Fibroblast of upper back skin (primary cell): Measurements from ENCODE around the gene CAMK1D.
"Not testable (repeated sequence)": the region's sequence is repeated elsewhere in the genome, so short reads cannot be mapped to it uniquely, and the experiment has no call there.

Experiments used
- DNase-seq: peaks from one replicate; pipeline ENCODE4 v3.0.0-alpha.2; 2013

CAMK1D gene

DNA sequence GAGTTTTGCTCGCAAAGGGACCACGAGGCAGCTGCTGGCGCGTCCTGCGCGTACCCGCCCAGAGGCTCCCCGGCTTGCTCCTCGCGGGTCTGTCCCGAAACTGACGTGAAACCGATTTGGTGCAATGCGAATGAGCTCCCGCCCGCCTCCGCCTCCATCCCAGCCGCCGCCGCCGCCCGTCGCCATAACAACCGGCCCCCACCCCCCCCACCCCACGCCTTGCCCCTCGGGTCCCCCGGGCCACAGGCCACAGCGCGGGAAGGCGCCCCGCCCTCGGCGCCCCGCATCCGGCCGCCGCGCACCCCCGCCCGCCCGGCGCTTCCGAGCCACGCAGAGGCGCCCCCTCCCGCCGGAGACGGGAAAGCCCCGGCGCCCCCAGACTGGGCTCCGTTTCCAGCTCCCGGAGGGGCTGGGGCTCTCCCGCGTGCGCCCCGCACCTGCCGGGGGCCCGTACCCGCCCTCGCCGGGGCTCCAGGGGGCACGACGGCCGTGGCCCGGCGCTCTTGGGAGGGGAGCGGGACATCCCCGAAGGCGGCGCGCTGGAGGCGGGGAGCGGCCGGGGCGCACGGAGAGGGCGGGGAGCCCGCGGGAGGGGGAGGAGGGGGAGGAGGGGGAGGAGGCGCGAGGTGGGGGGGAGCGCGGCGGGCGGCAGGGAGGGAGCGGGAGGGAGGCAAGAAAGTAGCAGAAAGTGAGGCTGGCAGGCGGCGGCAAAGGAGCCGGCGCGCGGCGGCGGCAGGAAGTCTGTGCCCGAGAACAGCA lies at the start of gene CAMK1D:
TSS of gene CAMK1D (plus strand) at position 678 of the 759 bp plus-strand sequence.
- DNase-seq: peak; percentile 63

DNA sequence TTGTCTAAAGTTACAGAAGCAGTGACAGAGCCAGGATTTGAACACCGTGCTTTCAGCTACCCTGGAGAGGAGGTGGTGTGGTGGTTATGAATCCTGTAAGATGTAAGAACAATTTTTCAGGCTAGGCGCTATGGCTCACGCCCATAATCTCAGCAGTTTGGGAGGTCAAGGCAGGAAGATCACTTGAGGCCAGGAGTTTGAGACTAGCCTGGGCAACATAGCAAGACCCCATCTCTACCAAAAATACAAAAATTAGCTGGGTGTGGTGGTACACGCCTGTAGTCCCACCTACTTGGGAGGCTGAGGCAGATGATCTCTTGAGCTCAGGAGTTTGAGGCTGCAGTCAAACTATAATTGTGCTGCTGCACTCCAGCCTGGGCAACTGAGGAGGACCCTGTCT lies 48.3 kb upstream of the CAMK1D start:
- not testable (repeated sequence) for DNase-seq

- DNase-seq: no peak
Observed at GRCh38 chr10:12308057-12308456, 41.3 kb upstream of the CAMK1D start.

- DNase-seq: peak; percentile 35
Observed at GRCh38 chr10:12308736-12309375, 40.5 kb upstream of the CAMK1D start.

- DNase-seq: not testable (repeated sequence)
Observed at GRCh38 chr10:12309783-12310182, 39.6 kb upstream of the CAMK1D start.

- no peak for DNase-seq
Observed at GRCh38 chr10:12314836-12315235, 34.5 kb upstream of the CAMK1D start.

DNA sequence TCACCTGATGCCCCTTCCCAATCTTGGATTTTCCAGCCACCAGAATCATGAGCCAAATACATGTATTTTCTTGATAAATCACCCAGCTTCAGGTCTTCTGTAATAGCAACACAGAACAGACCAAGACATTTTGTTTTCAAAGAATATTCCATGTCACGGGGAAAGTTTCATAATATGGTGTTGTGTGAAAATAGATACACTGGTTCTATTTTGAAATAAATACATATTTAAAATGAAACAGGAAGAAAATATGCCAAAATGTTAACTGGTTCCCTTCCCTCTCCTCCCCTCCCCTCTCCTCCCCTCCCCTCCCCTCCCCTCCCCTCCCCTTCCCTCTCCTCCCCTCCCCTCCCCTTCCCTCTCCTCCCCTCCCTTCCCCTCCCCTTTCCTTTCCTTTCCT lies 30.3 kb upstream of the CAMK1D start:
- no peak for DNase-seq

DNA sequence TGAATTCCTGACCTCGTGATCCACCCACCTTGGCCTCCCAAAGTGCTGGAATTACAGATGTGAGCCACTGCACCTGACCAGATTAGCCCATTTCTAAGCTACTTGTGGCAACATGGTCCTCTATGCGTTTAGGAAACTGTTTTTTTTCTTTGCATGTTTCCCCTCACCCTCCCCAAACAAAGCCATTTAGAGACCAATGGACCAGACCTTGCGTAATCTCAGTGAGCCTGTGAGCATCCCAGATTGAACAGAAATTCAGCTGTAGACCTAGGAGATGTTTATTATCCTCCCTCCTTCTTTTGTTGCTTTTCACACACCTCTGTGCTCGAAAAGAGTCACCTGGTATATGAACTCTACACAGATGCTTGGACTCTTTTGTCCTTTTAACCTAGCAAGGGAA lies 28.5 kb upstream of the CAMK1D start:
- no peak for DNase-seq

DNA sequence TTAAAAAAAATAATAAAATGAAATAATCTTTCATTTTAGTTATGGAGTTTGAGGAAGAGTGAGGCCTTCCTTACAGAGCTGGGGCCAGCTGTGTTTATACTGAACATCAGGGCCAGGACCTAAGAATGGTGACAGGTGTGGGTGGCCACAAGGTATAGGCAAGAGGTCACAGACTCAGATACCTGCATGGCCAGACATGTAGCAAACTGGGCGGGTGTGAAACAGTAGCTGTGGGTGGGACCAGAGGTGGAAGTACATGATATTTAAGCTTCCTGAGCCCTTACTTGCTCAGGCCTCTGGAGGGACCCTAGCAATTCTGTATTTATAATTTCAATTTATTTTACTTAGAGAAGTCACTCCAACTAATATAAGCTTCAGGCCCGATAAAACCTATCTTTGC lies 27.7 kb upstream of the CAMK1D start:
- no peak for DNase-seq

- DNase-seq: no peak
Observed at GRCh38 chr10:12322583-12323131, 26.7 kb upstream of the CAMK1D start.

- DNase-seq: no peak
Observed at GRCh38 chr10:12324530-12324929, 24.8 kb upstream of the CAMK1D start.

GRCh38 chr10:12327074-12327473 lies 22.3 kb upstream of the CAMK1D start:
- no peak for DNase-seq

GRCh38 chr10:12327476-12327875 lies 21.9 kb upstream of the CAMK1D start:
- no peak for DNase-seq

GRCh38 chr10:12328312-12328711 lies 21.0 kb upstream of the CAMK1D start:
- not testable (repeated sequence) for DNase-seq

- DNase-seq: no peak
Observed at GRCh38 chr10:12332572-12333379, 16.6 kb upstream of the CAMK1D start.

DNA sequence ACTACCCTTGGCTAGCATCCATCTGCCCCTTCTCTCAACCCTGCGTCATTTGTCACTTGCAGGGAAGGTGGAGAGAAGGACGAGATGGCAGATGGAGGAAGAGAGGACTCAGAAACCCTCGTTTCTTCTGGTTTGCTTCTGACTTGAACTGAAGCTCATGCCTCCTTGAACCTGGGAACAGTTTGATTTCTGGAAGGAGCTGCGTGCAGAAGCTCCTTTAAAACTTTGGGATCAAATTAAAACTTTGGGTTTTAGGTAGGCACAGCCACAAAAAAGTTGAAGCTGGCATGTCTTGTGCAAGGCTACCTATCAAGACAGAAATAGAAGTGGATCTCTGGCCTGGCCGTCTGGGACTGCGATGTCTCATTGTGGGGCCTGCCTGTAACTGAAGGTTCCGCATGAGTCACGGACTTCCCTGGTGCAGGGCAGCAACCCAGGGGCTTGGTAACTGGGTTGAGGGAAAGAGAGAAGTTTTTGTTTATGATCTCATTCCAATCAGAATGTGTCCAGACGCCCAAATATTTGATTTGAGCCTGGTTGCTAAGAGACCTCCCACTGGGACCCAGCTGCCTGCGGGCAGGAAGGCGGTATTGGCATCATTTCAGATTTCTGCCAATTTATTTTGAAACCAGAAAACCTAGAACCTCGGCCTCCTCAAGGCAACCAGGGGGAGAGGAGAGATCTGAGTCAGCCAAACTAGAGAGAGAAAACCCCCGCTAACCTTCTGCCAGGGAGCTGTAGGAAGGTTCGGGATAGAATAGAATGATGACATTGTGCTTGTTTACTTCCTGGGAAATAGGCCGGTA lies 15.8 kb upstream of the CAMK1D start:
- DNase-seq: peak; percentile 99

DNA sequence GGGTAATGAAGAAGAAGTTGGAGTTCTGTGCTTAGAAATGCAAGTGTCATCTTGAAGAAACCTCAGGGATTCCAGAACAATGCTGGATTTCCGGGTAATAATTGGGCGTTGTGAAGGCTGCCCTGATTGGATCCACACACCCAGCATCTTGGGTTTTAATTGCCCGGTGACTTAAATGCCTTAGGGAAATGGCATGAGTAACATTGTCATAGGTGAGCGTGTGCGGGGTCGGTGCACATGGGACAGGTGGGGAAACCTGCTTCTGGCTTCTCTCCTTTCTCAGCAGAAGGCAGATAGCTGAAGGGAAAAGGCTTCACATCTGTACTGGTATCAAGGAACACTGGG lies 15.2 kb upstream of the CAMK1D start:
- DNase-seq: no peak

DNA sequence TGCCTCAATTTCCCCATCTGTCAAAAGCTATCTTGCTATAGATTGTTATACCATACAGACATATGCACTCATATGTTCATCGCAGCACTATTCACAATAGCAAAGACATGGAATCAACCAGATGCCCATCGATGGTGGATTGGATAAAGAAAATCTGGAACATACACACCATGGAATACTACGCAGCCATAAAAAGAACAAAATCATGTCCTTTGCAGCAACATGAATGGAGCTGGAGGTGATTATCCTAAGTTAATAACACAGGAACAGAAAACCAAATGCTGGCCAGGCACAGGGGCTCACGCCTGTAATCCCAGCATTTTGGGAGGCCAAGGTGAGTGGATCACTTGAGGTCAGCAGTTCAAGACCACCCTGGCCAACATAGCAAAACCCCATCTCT lies 14.2 kb upstream of the CAMK1D start:
- not testable (repeated sequence) for DNase-seq

DNA sequence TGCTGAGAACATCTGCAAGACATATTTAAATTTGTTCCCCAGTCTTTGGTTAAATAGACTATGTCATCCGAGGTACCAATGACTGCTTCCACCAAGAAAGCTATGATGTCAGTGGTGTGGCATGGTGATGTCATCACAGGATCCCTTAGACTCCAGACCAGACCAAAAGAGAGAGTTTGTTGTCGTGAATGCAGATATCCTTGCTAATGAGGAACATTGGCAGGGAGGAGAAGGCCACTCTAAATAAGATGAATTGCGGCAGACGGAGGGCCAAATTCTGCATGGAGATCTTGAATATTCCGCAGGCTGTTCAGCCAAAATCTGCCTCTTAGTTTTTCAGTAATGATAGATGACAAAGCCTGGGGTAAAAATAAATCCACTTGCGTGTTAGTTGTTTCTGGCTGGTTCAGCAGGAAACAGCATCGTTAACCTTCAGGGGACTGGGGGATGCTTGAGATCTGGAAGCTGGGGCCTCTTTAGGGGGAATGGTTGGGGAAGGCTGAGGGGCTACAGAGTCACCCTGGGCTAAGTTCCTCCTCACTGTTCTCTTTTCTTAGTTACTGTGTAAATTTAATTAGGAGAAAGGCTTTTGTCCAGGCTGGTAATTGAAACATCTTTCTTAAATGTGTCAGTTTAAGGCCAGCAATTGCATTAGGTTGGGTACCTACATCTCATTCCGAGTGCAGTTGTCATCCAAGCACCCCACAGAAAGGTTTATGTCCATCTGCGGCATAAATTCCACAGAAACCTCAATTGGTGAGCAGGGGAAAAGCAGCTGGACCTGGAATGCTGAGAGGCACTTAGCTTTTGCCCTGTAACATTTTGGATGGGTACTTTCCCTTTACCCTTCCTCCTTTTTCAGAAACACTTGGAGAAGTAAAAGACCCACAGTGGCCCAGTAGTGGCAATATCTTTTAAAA lies 11.6 kb upstream of the CAMK1D start:
- peak; percentile 76 for DNase-seq

GRCh38 chr10:12338981-12339380 lies 10.4 kb upstream of the CAMK1D start:
- DNase-seq: no peak

DNA sequence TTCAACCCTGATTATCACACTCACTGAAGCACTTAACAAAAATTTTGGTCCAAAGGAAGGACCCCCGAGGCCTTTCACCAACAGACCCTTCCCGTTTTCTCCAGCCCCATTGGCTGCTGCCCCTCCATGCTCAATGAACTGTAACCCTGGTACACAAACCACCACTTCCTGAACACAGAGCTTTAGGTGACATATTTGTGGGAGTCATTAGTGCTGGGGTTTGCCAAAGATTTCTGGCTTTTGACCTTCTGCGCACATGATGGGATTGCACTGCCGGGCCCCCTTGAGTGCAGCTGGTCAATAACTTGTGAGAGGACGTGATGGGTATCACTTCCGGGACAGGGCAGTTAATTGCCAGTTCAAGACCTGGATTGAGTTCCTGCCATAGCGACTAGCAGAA lies 9.0 kb upstream of the CAMK1D start:
- DNase-seq: no peak

DNA sequence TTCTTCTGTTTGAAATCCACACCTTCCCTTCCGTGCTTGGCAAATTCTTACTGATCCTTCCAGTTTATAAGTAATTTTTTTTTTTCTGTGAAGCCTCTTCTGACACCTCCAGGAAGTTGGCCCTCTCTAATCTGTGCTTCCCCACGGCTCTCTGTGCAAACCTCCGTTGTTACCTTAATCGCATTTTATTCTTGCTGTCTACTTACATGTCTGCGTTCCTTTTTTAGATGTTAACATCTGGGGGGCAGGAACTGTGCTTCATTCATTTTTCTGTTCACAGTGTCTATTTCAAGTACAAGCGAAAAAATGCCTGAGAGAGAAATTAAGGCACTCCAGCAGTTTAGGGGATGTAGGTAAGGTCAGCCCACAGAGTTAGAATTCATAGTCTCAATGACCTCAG lies 8.4 kb upstream of the CAMK1D start:
- no peak for DNase-seq
